Mucosa of gallbladder (tissue), 1 donor: ENCODE measurements around the gene WWC1. TPM values are rescaled to one million over a fixed set of nuclear protein-coding genes. Genes with fewer than 3 reads are reported as not detected.
"Not testable (repeated sequence)": the region's sequence is repeated elsewhere in the genome, so short reads cannot be mapped to it uniquely, and the experiment has no call there.

Experiments used
- DNase-seq: peaks from one replicate; pipeline ENCODE4 v3.0.0-alpha.2; 2020; ENCODE audit warnings: low spot score
- total RNA-seq: library from RNA; stranded (reverse); gene quantifications from one replicate; pipeline ENCODE4 v1.2.1, GENCODE V29; 2021
- donor health status: DM: no; HTN: no; CAD: no.

The WWC1 gene
- total RNA-seq, 1 donor from 2014 or later: 58.4 TPM

DNA sequence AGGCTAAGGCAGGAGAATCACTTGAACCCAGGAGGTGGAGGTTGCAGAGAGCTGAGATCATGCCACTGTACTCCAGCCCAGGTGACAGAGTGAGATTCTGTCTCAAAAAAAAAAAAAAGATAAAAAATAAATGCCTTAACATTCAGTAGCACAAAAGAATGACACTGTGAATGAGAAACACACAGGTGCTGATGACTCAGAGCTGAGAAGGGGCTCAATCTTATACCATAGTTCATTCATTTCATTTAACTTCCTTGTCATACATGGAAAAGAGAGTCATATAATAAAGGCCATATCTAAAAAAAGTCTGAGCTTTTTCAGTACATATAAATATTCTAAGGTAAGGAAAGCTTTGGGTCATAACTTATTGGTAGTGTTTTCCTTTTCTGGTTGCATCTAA, 40.6 kb downstream of the WWC1 start:
- DNase-seq: no peak

DNA sequence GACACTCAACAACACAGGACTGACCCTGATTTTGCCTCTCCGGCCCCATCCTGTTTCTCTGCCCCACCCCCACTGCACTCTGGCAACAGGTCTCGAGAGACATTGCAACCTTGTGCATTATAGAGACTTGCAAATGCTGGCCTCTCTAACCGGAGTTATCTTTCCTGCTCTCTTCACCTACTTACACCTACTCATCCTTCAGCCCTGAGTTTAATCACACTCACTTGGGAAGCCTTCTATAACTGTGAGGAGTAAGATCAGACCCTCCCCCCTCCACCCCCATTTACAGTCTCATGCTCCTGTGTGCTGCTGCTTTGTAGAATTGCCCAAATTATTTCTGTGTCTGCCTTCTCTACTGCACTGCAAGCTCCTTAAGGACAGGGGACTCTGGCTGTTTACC, 42.8 kb downstream of the WWC1 start:
- no peak for DNase-seq

DNA sequence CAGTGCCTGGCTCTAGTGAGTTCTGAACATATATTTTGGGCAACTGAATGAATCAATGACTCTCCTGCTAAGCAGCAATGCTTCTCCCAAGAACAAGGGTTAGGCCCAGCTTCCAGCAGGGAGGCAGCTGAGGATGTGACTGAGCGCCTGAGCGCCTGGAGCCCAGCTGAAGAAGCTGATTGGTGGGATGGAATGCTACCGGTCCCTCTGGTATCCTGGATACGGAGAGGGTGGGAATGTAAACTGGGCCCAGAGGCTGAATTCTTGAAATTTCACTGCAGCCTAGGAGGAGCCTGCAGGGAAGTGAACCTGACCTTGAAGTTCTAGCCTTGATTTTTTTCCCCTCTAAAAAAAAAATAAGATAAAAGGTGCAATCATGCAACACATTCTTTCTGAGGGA, 43.2 kb downstream of the WWC1 start:
- DNase-seq: no peak

DNA sequence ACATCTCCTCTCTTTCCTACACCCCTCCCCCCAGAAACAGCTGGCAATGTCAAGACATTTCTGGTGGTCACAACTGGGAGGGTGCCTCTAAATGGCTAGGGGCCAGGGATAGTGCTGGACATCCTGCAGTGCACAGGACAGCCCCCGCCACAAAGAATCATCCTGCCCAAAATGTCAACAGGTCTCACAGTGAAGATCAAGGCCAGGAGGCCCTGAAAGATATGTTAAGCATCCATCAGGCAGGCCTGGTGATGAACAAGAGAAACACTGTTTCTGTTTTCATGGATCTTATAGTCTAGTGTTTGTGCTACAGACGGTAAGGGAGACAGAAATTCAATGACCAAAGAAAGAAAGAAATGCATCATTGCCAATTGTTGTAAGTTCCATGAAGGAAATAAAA, 45.9 kb downstream of the WWC1 start:
- DNase-seq: no peak

DNA sequence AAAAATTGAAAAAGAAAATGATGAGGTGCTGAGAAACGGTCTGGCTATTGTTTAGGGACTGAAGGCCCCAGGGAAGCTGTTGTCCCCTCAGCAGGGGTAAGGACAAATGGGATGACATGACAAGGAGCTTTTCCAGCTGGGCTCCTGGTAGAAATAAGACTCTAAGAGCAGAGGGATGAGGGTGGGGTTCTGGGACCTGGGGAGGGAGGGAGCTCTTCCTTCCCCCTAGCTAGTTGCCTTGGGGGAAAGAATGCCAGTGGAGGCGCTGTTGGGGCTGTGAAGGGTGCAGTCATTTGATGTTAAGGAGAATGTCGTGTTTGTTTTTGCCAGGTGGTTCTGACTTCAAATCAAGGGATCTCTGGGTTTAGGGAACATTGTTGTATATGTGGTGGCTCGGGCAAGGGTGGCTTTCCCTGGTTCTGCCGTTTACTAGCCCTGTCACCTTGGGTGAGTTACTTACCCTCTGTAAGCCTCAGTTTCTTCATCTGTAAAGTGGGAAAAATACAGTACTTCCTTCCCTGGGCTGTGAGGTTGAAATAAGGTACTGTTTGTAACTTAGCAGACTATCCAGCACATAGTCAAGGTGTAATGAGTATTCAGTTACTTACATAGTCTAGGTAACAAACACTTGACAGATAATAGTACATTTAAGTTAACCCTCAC, 47.8 kb downstream of the WWC1 start:
- DNase-seq: no peak

DNA sequence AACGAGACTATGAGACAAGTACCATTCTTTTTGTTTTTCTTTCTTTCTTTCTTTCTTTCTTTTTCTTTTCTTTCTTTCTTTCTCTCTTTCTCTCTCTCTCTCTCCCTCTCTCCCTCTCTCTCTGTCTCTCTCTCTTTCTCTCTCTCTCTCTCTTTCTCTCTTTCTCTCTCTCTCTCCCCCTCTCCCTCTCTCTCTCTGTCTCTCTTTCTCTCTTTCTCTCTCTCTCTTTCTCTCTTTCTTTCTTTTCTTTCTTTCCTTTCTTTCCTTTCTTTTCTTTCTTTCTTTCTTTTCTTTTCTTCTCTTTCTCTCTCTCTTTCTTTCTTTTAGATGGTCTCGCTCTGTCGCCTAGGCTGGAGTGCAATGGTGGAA, 48.3 kb downstream of the WWC1 start:
- DNase-seq: not testable (repeated sequence)

DNA sequence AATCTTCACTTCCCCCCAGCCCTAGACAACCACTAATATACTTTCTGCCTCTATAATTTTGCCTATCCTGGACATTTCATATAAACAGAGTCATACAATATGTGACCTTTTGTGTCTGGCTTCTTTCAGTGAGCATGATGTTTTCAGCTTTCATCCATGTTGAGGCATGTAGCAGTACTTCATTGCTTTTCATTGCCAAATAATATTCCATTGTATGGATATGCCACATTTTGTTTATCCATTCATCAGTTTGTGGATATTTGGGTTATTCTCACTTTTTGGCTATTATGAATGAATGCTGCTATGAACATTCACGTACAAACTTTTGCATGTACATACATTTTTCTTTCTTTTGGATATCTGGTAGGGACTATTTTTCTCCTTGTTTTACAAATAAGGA, 49.0 kb downstream of the WWC1 start:
- DNase-seq: no peak

DNA sequence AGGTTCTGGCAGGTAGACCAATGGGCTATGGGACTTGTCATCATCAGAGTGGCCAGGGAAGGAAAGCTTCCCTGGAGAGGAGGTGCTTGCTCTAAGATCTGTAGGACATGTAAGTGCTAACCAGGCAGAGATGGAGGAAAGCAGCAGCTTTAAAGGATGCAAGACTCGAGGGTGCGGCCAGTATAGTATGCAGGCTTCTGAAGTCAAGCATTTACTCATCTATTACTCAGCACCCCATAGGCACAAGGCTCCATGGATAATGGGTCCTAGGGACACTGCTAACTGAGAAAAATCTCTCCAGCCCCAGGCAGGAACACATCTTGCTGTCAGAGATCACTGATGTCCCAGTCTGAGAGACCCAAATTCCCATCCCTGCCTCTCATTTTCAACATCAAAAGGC, 49.7 kb downstream of the WWC1 start:
- DNase-seq: no peak

DNA sequence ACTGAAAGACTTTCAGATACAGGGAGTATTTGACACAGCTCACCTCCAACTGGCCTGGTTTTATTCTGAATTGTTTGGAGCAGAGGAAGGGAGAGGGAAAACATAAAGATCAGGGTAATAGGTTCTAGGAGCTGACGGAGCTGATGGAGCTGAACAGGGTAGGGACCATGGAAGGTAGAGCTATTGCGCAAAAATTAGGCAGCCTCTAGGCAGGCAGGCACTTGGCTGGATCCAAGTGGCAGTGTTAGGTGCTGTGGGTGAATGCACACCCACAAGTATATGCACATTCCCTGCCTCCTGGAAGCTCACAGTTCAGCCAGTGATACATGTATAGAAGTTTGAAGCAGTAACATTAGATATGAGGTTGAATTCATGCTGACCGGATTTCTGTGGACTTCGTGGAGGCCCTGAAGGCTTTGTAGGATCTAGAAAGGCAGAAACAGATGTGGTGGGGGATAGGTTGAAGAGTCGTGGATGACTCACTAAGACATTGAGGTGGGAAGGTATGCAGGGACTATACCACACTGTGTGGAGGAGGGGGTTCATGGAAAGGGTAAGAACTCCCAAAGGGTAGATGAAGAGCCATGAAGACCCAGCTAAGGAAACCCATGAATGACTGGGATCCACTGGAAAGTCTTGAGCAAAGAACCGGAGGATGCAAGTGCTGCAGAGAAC, 50.8 kb downstream of the WWC1 start:
- DNase-seq: no peak

DNA sequence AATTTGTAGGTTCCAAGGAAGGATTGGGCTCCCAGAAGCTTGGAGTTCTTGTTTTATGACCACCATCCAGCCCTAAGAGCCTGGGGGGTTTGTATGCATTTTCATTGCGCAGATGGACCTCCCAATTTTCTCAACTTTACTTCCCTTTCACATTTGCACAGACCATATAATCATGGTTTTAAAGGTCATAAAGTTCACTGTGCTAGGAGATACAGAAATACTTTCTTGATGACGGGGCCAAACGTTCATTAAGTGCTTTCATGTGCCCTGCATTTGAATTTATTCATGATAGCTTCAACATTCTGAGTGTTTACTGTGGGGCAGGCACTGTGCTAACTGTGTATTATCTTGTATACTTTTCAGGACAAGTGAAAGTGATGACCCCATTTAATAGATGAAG, 51.5 kb downstream of the WWC1 start:
- DNase-seq: no peak

DNA sequence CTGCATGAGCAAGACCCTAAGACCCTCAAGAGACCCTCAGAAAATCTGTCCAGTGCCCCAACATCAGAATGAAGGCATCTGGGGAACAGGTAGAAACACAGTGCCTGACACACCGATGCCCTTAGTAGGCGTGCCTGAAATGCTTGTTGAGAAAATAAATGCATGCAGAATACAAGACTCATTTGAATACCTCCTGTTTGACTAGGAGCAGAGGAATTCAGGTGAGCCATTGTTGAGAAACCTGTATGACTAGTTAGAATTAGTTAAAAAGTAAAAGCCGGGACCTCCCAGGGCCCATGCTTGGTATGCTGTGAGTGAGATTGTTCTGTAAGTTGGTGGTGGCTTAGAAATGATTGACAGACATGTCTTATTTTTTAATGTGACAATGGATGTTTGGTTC, 55.0 kb downstream of the WWC1 start:
- DNase-seq: peak; percentile 77

DNA sequence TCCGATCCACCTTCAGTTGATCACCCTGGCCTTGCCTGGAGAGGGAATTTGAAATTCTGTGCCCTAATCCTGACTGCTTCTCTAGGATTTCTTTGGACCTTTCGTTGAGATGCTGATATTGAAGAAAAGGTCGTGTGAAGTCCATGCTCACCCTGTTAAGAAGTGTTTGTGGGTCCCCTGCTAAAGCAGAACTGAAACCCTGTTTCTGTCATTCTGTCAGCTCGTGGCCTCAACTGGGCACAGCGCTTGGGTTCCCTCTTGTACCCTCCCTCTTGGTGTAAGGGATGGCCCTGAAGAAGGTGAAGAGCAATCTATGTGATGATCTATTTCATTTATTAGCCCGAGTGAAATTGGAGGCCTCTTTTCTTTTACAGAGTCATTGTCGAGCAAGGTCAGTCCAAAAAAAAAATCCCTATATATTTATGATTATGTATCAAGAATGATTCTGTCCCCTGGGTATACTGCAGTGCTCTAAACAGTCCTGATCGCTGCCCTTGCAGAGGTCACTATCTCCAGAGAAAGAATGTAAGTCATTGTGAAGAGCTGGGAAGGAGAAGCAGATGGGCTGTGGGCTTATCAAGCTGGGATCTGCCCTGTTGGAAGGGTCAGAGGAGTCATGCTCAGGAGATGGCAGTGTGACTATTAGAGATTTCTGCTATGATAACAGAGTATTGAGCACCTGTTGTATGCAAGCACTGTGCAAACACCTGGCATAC, 56.1 kb downstream of the WWC1 start:
- DNase-seq: no peak

DNA sequence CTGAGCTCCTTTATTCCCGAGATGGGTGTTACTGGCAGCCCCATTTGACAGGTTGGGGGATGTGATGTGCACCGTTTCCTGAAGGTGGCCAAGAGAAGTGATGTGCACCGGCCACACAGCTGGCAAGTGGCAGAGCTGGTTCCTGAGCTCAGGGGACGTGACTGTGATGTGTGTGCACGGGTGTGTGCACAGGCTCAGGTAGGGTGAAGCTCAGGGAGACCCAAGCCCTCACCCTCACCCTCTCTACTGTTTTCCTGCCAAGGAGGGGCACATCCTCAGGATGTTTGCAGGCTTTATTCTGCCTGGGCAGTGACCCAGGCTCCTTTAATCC, 56.6 kb downstream of the WWC1 start:
- no peak for DNase-seq

DNA sequence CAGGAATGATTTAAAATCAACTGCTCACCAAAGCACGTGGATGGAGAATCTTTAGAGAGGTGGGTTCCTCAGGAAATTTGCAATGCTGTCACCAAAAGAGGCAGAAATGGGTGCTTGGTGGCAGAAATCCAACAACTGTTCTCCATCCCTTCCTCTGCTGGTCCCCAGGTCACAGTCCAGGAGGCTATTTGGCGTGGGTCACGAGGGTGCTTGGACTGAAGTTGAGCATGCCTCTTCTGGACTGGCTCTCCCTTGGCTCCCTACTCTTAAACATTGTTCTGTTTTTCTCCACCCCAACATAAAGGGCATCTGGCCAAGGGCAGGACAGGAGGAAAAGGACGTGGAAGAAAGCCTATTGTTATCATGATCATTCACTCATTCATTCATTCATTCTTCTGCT, 58.9 kb downstream of the WWC1 start:
- DNase-seq: no peak

DNA sequence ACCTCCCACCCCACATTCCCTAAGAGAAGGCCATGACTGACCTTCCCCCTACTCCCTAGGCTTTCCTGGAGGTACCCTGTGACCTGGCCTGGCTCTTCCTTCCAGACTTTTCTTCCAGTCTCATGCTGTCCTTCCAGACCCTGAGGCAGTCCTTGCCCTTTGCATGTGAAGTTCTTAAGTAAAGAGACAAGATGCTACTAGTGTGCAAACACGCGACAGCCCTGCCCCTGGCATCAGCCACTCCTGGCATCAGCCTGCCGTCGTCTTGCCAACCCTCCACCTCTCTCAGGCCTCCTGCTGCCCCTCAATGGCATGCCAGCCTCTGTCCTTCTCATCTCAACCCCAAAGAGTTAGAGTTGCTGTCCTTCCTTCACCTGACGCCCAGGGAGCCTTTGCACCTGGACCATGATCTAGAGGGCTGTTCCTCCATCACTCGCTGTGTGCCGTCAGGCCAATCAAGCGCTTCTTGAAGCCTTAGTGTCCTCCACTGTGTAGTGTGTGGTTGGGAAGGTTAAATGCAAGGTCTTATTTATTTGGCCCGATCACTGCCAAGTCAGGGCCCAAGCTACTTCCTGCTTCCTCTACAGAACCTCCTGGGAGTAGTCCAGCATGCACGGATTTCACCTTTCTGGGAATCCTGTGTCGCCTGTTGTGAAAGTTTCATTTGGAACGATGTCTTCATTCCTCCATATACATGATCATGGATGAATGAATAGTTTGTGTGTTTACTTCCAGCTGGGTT, 61.9 kb downstream of the WWC1 start:
- peak; percentile 55 for DNase-seq

DNA sequence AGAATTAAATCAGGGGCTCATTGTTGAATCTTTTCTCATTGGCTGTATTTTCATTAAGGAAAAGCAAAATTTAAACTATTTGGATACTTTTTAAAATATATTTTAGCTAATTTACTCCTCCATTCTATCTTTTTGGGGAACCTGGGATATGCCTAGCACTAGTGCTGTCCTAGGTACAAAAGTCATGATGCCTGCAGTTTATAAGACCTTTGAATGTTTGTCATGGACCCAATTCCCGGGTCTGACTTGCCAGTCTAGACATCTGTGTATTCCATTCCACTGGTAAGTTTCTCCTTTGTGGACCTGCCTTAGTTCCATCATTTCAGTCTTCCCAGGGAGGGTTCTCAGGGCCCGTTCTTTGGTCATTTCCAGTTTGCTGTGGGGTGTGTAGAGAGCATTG, 63.0 kb downstream of the WWC1 start:
- no peak for DNase-seq

DNA sequence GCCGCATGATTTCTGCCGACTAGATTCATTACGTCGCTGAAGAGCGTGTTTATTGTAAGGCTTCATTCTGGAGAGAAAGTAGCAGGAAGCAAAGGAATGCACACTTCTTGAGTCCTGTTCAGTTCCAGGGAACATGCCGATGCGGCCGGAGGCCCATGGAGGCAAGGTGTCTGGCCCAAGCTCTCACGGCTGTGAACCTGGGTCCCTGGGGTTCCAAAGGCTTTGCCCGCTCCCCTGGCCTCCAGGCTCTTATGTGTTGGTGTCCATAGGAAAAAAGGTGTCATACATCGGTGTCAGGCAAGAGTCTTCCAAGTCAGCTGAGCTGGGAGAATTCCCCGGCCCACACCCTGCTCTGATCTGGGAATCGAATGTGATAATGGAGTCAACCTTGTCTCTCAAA, 64.7 kb downstream of the WWC1 start:
- no peak for DNase-seq

DNA sequence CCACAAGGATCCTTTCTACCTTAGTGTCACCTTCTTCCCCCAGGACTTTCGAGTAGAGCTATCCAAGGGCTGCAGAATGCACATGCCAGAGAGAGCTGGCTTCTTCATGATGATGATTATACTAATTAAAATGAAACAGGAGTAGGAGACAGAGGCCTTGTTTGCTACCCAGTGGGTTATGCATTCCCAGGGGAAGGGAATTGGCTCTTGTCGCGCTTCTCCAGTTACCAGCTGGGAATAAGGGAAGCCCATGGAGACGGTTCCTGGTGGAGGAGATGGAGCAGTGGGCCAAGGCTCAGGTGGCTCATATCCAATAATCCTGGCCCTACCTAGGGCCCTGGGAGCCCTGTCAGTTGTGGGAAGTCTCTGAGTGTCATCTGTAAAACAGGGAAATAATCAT, 65.1 kb downstream of the WWC1 start:
- no peak for DNase-seq

DNA sequence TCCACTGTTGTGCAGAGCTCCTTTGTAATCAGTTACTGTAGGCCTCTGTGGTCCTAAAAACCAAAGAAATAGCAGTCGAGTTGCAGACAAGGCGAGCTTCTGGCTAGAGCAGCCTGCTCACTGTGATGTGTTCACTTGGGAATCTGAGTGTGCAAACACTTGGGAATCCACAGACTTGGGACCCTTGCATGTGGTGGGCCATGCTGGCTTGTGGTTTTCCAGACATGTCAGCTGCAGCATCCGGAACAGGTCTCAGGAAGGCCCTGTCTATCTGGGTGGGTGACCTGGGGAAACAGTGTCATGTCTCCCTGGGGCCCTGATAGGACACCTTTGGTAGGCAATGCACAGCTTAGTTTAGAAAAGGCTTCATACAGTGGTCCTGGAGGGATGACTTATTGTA, 66.4 kb downstream of the WWC1 start:
- DNase-seq: no peak

DNA sequence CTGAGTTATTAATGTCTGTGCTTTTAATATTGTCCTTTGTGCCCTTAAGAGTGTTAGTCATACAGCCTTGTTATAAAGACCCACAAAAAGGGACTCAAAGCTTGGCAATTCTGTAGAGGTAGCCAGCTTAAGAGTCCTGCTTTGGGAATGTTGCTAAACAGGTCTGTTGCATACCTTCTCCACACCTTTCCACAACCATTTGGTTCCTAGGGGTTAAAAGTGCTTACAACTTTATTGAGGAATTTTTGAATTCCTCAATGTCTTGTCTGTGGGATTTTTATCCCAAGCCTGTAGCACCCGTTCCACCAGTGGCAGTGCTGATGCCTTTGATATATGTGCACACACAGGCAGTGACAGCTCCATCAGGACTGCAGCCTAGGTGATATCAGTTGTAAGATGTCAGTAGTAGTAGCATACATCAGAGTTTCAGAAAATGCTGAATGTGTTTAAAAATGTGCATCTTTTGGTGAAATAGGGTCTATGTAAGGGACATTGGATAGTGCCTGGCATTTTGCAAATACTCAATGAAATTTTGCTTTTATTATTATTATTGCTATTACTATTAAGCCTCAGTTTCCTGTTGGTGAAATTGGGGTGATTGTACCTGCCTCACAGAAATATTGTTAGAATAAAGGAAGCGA, 68.5 kb downstream of the WWC1 start:
- no peak for DNase-seq

DNA sequence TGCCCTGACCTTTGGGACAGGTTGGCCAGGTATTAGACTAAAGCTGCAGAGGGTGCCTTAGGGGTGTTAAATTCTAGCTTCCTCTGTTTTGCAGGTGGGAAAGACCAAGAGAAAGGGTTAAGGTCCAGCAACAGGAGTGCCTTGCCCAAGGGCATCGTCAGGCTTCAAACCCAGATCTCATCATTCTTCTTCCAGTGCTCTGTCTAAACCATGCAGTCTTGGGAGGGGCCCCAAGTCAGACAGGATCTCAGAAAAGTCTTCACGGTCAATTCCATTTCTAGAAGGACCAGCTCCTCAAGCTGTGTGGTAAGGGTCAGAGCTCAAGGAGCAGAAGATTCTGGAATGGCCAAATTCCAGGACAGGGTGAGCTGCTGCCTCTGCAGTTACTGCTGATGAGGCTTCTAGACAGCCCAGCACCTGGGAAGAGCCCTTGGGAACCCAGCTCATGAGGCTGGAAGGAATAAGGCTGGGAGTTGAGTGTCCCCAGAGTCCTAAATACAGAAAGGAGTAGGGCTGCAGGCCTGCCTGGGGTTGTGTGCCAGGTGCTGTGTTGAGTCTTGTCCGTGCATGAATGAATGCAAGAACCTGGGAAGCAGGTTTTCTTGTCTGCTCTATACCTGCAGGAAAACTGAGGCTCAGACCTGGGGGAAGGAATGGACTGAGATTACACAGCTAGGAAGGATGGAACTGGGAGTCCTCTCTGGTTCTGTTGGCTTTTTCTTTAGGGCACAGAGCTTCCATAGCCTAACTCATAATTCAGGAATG, 69.3 kb downstream of the WWC1 start:
- no peak for DNase-seq
